Urothelium cell line (cell line): ENCODE data around the gene DOCK4.
A peak's percentile ranks its signal among the peaks of the same experiment; 100 is the strongest.

ENCODE experiments used
- DNase-seq: peaks from one replicate; pipeline ENCODE4 v3.0.0; 2011; ENCODE audit warnings: low spot score, mixed read lengths
- FAIRE-seq: peaks from 2 replicates; lab custom pipeline; 2011; peaks lifted over from hg19 to GRCh38; lab: Jason Lieb, UNC

Gene DOCK4

GRCh38 chr7:111986601-111987000, 219.6 kb downstream of the DOCK4 start:
- FAIRE-seq (no peak), DNase-seq (no peak)

GRCh38 chr7:111985798-111986197, 220.4 kb downstream of the DOCK4 start:
- no peak for DNase-seq
- no peak for FAIRE-seq

- DNase-seq (no peak), FAIRE-seq (no peak)
Measured at GRCh38 chr7:111982804-111983203, 223.4 kb downstream of the DOCK4 start.

GRCh38 chr7:111982133-111982532, 224.1 kb downstream of the DOCK4 start:
- DNase-seq, result no peak

GRCh38 chr7:111980725-111981124, 225.5 kb downstream of the DOCK4 start:
- FAIRE-seq, result no peak

More at GRCh38 chr7:111982133-111982532, 224.1 kb downstream of the DOCK4 start:
- FAIRE-seq, result no peak

GRCh38 chr7:111975346-111975745, 230.9 kb downstream of the DOCK4 start:
- FAIRE-seq, result no peak
- DNase-seq, result no peak

More at GRCh38 chr7:111980725-111981124, 225.5 kb downstream of the DOCK4 start:
- DNase-seq, result no peak

GRCh38 chr7:111960984-111961383, 245.2 kb downstream of the DOCK4 start:
- FAIRE-seq, result no peak
- no peak for DNase-seq

- FAIRE-seq (no peak), DNase-seq (peak; percentile 16)
Measured at GRCh38 chr7:111958896-111959295, 247.3 kb downstream of the DOCK4 start.

- FAIRE-seq, result no peak
- DNase-seq, result no peak
Measured at GRCh38 chr7:111958431-111958830, 247.8 kb downstream of the DOCK4 start.

GRCh38 chr7:111955616-111956015, 250.6 kb downstream of the DOCK4 start:
- DNase-seq, result no peak
- no peak for FAIRE-seq

- DNase-seq, result no peak
Measured at GRCh38 chr7:111954474-111955381, 251.5 kb downstream of the DOCK4 start.

GRCh38 chr7:111954056-111954455, 252.1 kb downstream of the DOCK4 start:
- no peak for DNase-seq
- FAIRE-seq, result no peak

More at GRCh38 chr7:111954474-111955381, 251.5 kb downstream of the DOCK4 start:
- FAIRE-seq, result no peak

- no peak for DNase-seq
- FAIRE-seq, result no peak
Measured at GRCh38 chr7:111953611-111954010, 252.6 kb downstream of the DOCK4 start.

- FAIRE-seq, result no peak
- no peak for DNase-seq
Measured at GRCh38 chr7:111952783-111953182, 253.4 kb downstream of the DOCK4 start.

GRCh38 chr7:111951052-111951451, 255.1 kb downstream of the DOCK4 start:
- FAIRE-seq (no peak), DNase-seq (no peak)

GRCh38 chr7:111942450-111943081, 263.6 kb downstream of the DOCK4 start:
- DNase-seq (no peak), FAIRE-seq (no peak)

- no peak for DNase-seq
- FAIRE-seq, result no peak
Measured at GRCh38 chr7:111937163-111937562, 269.0 kb downstream of the DOCK4 start.

GRCh38 chr7:111933609-111934008, 272.6 kb downstream of the DOCK4 start:
- no peak for DNase-seq
- FAIRE-seq, result no peak

GRCh38 chr7:111931958-111932357, 274.2 kb downstream of the DOCK4 start:
- DNase-seq, result no peak
- FAIRE-seq, result no peak

- peak; percentile 67 for DNase-seq
- FAIRE-seq, result no peak
Measured at GRCh38 chr7:111931016-111931517, 275.1 kb downstream of the DOCK4 start.

- DNase-seq (no peak), FAIRE-seq (no peak)
Measured at GRCh38 chr7:111929264-111929663, 276.9 kb downstream of the DOCK4 start.
